GM12874 (cell line): ENCODE data around the gene SKI.

Experiments used
- CTCF ChIP-seq: IDR thresholded peaks from 2 replicates; pipeline ENCODE4 v1.5.1; 2011; ENCODE audit warnings: low read depth, mild to moderate bottlenecking, control low read depth, low read length, moderate library complexity; ENCODE audit not compliant: insufficient read depth

Gene SKI

GRCh38 chr1:2183937-2184334, 44.2 kb upstream of the SKI start:
- no peak for TF ChIP-seq CTCF

DNA sequence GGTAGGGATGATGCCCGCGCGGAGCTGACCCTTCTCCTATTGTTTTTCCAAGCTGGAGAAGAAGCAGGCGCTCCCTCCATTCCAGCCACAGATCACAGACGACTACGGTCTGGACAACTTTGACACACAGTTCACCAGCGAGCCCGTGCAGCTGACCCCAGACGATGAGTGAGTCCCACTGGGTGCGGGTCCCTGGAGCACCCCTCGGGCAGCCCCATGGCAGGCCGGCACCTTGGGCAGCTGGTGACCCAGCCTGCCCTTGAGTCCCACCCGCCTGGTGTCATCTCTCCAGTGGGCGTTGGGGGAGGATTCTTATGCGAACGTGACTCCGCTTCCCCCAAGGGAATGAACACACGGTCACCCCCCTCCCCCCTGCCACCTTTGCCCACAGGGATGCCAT, 43.6 kb upstream of the SKI start:
- no peak for TF ChIP-seq CTCF

- no peak for TF ChIP-seq CTCF
Measured at GRCh38 chr1:2184934-2185333, 43.2 kb upstream of the SKI start.

DNA sequence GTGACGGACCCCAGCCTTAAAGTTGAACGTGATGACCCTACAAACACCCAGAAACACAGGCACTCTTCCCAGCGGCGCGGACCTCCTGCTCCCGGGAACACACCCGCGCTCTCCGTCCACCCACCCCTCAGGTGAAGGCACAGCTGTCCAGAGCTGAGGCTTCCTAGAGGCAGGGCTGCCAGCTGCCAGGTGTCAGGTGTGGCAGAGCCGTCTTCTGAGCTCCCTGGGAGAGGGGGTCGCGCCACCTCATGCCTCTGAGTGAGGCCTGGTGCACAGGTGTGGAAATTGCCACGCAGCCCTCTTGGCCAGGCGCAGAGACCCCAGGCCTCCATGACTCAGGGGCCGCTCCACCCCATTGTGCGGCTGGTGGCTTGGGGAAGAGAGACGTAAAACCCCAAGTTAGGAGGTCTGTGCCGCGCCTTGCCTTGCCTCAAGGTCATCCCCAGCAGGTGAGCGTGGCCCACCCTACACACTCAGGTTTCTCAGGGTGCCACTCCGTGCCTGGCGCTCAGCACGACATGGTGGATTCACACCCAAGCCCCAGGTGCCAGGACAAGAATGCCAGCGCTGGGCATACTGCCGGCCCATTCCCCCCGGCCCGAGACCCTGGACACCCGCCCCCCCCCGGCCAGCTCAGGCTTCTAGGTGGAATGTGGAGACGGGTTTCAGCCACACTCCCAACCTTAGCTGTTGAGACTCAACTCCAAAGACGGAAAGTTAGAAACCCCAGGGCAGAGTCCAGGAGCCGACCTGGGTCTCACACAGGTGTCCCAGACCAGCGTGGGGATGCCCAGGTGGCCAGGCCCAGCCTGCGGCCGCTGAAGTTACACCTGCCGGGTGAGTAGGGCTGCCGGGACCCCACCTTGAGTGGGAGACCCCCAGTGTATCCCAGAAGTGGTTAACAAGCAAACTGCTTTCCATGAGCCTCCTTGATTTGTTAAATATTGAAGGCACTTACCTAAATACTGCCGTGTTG, 42.0 kb upstream of the SKI start:
- no peak for TF ChIP-seq CTCF

DNA sequence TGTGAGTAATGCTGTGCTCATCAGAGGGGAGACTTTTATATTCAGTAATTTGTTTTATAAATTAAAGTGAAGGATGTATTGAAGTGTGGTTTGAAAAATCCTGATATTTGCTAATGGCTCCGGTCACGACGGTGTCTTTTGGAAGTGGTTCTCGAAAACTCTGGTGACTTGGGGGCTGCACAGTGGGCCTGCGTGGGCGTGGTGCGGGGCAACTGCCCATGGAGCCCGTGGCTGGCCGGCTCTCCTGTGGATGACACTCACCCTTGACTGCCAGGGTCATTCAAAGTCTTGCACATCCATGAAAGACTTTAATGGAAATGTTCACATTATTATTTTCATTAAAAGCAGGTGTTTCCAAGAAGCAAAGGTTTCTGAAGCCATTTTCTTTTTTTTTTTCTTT, 41.2 kb upstream of the SKI start:
- TF ChIP-seq CTCF: no peak

GRCh38 chr1:2187619-2188018, 40.5 kb upstream of the SKI start:
- no peak for TF ChIP-seq CTCF

DNA sequence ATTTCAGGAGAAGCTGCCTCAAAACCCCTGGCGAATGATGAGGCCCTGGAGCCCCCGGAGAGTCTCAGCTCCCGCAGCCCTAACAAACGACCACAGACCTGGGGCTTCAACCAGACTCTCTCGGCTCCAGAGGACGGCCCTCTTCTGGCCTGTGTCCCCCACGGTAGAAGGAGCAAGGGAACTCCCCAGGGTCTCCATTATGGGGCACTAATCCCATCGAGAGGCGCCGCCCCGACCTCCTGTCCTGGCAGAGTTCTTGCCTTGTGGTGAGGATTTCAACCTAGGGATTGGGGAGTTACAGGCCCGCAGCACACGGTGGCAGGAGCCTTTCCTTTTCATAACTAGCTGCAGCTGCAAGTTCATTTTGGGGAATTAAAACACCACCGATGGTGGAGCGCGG, 39.8 kb upstream of the SKI start:
- no peak for TF ChIP-seq CTCF
